ENCODE measurements around the gene ZFHX3. TPM values are rescaled to one million over a fixed set of nuclear protein-coding genes. Genes with fewer than 3 reads are reported as not detected.

ZFHX3 gene
- total and polyA plus RNA-seq, 2 of the 8 experiments (the other 6 are each of a cell fraction or from before 2014, with no cell fraction given) = 0.08 to 0.99 TPM

DNA sequence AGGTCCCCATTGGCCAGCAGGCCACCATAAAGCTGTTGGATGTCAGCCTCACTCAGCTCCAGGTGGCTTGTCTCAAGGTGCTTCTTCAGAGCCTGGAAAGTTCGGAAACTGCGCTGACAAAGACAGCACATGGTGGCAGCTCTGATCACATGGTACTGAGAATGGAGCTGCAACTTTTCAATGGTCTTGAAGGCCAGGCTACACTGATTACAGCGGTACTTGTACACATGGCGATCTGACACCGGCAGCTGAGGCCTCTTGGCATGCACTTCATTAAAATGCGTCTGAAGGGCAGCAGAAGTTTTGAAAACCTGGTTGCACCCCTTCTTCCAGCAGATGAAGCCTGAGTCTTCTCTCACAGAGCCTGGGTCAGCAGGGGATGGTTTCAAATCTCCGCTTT, 249.7 kb downstream of the ZFHX3 start:
- Histone ChIP-seq H3K4me3 (ENCODE audit: extremely low read depth in 1 of 4, insufficient read depth in 2 of 4, low read depth in 3 of 4, low read length in 4 of 4) (no peak overlapping the region), H3K27ac (ENCODE audit: low read depth, low read length) (no peak overlapping the region), H3K9me3 (ENCODE audit: insufficient read depth in 2 of 2, low read depth in 1 of 2, low read length in 1 of 2) (no peaks in the 10 kb centered on the region; a peak in 1 of 4 replicates), H4K5ac (ENCODE audit: insufficient read length, low read depth, low read length) (no peak overlapping the region), H2AK5ac (ENCODE audit: low read depth, low read length) (no peak overlapping the region), H4K91ac (replicated peaks; ENCODE audit: insufficient read length, low read length) (no peak overlapping the region), H3K9ac (replicated peaks in 1 of 4; ENCODE audit: extremely low read depth in 1 of 4, low read depth in 3 of 4, low read length in 3 of 4) (no peak overlapping the region), H3K56ac (replicated peaks; ENCODE audit: insufficient read length, low read depth, low read length) (no peak overlapping the region), H2BK15ac (ENCODE audit: low read length) (no peak overlapping the region), H3K4me2 (ENCODE audit: insufficient read depth in 1 of 2, low read depth in 2 of 2, low read length in 2 of 2) (no peak overlapping the region), H4K20me1 (replicated peaks in 1 of 2; ENCODE audit: control insufficient read depth in 1 of 2, insufficient read depth in 2 of 2, low read length in 2 of 2) (no peaks in the 10 kb centered on the region), H2BK120ac (replicated peaks; ENCODE audit: low read depth, low read length) (no peak overlapping the region), H3K23me2 (ENCODE audit: low read depth, low read length) (no peaks in the 10 kb centered on the region), H3K4ac (replicated peaks; ENCODE audit: insufficient read length, low read depth, low read length) (no peak overlapping the region), H3K27me3 (replicated peaks in 1 of 4; ENCODE audit: control insufficient read depth in 3 of 4, extremely low read depth in 1 of 4, insufficient read depth in 3 of 4, low read length in 3 of 4) (no peaks in the 10 kb centered on the region), H3K79me2 (ENCODE audit: control insufficient read depth in 1 of 2, insufficient read depth in 2 of 2, low read length in 2 of 2) (no peaks in the 10 kb centered on the region), H3K14ac (ENCODE audit: insufficient read length) (no peak overlapping the region), H3K4me1 (replicated peaks in 1 of 4; ENCODE audit: control insufficient read depth in 3 of 4, insufficient read depth in 4 of 4, low read length in 3 of 4) (no peaks in the 10 kb centered on the region), H2BK5ac (ENCODE audit: low read depth, low read length) (no peak overlapping the region), H2AFZ (ENCODE audit: low read length) (no peak overlapping the region), H2BK12ac (ENCODE audit: low read depth, low read length) (no peak overlapping the region), H3K23ac (ENCODE audit: insufficient read length) (no peak overlapping the region), H3K18ac (ENCODE audit: extremely low read depth, low read length) (no peak overlapping the region), H4K8ac (ENCODE audit: extremely low read depth, insufficient read depth, low read length) (no peak overlapping the region; the same call in 1 of the 2 replicates), H2BK20ac (ENCODE audit: low read length) (no peak overlapping the region), H3K36me3 (ENCODE audit: control insufficient read depth in 2 of 4, insufficient read depth in 4 of 4, low read length in 3 of 4) (no peaks in the 10 kb centered on the region), H3K79me1 (ENCODE audit: low read depth, low read length) (no peaks in the 10 kb centered on the region)
- POLR2A ChIA-PET (ENCODE audit: partially characterized antibody) = no interaction called here
- TF ChIP-seq, protein P1, sequence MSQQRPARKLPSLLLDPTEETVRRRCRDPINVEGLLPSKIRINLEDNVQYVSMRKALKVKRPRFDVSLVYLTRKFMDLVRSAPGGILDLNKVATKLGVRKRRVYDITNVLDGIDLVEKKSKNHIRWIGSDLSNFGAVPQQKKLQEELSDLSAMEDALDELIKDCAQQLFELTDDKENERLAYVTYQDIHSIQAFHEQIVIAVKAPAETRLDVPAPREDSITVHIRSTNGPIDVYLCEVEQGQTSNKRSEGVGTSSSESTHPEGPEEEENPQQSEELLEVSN (IDR thresholded peaks at IDR 0.05) = no peak
- TF ChIP-seq HDAC6 (IDR thresholded peaks at IDR 0.05; ENCODE audit: low read depth, low read length) = no peak
- TF ChIP-seq CHD2 (IDR thresholded peaks at IDR 0.05; ENCODE audit: low read length) = no peak
- no peak for TF ChIP-seq SIX5 (IDR thresholded peaks at IDR 0.05; ENCODE audit: low read depth, low read length)
- TF ChIP-seq JUND (IDR thresholded peaks at IDR 0.05; ENCODE audit: low read length) = no peak
- no peak for TF ChIP-seq NRF1 (IDR thresholded peaks at IDR 0.05; ENCODE audit: low read depth, low read length)
- TF ChIP-seq TCF12 (IDR thresholded peaks at IDR 0.05; ENCODE audit: low read depth, low read length) = no peak
- no peak for TF ChIP-seq RNF2 (IDR thresholded peaks at IDR 0.05; ENCODE audit: borderline replicate concordance, low read depth, low read length, missing control alignments, poor library complexity, severe bottlenecking)
- no peak for TF ChIP-seq CBX8 (IDR thresholded peaks at IDR 0.05; ENCODE audit: borderline replicate concordance, low read depth, low read length)
- no peak for TF ChIP-seq RFX5 (IDR thresholded peaks at IDR 0.05; ENCODE audit: borderline replicate concordance, low read depth, low read length)
- TF ChIP-seq ASH2L (IDR thresholded peaks at IDR 0.05; ENCODE audit: low read length) = no peak
- TF ChIP-seq POLR2A (IDR thresholded peaks at IDR 0.05; ENCODE audit: control extremely low read depth in 1 of 2, low read depth in 2 of 2, low read length in 2 of 2) = no peak
- TF ChIP-seq POU5F1 (IDR thresholded peaks at IDR 0.05; ENCODE audit: low read depth, low read length) = no peak
- 90% methylated on average over 7 of the region's 7 CpGs; no CpG with 5 or more reads in 1 of the 2 experiments for WGBS, 2 experiments (ENCODE audit: extremely low coverage in 1 of 2, insufficient coverage in 1 of 2, insufficient read length in 1 of 2, insufficient replicate concordance in 2 of 2, low coverage in 1 of 2, low lambda C conversion rate in 2 of 2, missing lambda C conversion rate in 1 of 2)
- FAIRE-seq (no peak), DNase-seq (ENCODE audit: low read depth in 1 of 2, low spot score in 2 of 2) (no peak)
- CTCF ChIA-PET (ENCODE audit: partially characterized antibody) = interaction anchor here (1.8 kb wide), 1 partner anchor 20 kb away, joined by 6 read pairs; no protein-coding TSS in a partner anchor
